A673 (cell line): ENCODE data around the gene PDXDC1.
"Not testable (repeated sequence)": the region's sequence is repeated elsewhere in the genome, so short reads cannot be mapped to it uniquely, and the experiment has no call there.

Experiments
- EZH2 ChIP-seq: fragments of 200-600 bp; sonication (generic); IDR thresholded peaks from 2 replicates; pipeline ENCODE4 v1.6.1; 2017; ENCODE audit warnings: borderline replicate concordance, low read depth, mild to moderate bottlenecking, mixed read lengths, antibody characterized with exemption, low read length; ENCODE audit not compliant: poor library complexity, severe bottlenecking
- TF ChIP-seq, protein P1 (sequence below): fragments of 300-800, 200-600 bp; sonication (generic); conservative IDR thresholded peaks from 2 replicates; pipeline ENCODE4 v1.5.1; 2017; ENCODE audit warnings: low read depth, mild to moderate bottlenecking, antibody characterized with exemption, low read length, moderate library complexity, mixed read lengths

DNA sequence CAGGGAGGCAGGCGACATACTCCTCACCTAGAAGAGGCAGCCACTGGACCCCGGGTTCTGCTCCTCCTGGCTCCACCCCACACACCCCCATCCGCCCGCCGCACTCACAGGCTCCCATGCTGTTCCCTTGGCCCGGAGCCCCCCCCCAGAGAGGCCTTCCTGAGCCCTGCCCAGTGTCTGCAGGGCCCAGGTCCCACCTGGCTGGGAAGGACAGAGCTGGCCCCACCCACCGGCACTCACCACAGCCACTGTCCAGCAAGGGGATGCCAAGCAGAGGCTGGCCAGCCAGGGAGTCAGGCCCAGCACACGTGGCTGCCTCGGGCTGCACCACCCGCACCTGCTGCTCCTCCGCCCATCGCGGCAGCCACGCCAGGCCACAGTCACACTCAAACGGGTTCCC is 162.7 kb downstream of the PDXDC1 start:
- not testable (repeated sequence) for TF ChIP-seq EZH2
- TF ChIP-seq, protein P1, sequence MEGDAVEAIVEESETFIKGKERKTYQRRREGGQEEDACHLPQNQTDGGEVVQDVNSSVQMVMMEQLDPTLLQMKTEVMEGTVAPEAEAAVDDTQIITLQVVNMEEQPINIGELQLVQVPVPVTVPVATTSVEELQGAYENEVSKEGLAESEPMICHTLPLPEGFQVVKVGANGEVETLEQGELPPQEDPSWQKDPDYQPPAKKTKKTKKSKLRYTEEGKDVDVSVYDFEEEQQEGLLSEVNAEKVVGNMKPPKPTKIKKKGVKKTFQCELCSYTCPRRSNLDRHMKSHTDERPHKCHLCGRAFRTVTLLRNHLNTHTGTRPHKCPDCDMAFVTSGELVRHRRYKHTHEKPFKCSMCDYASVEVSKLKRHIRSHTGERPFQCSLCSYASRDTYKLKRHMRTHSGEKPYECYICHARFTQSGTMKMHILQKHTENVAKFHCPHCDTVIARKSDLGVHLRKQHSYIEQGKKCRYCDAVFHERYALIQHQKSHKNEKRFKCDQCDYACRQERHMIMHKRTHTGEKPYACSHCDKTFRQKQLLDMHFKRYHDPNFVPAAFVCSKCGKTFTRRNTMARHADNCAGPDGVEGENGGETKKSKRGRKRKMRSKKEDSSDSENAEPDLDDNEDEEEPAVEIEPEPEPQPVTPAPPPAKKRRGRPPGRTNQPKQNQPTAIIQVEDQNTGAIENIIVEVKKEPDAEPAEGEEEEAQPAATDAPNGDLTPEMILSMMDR = not testable (repeated sequence)
